ENCODE results near the gene CISTR.

GRCh38 chr12:53737093-53737808 lies 14.5 kb downstream of the CISTR start:
- TF ChIP-seq EZH2 (IDR thresholded peaks at IDR 0.05; ENCODE audit: borderline replicate concordance, low read depth, low read length, poor library complexity, severe bottlenecking), result no peak
- no peak for TF ChIP-seq CTCF (conservative IDR thresholded peaks at IDR 0.05; ENCODE audit: low read depth, low read length)

Data from A673 (cell line).